ENCODE results near the gene ADAP1. TPM values are rescaled to one million over a fixed set of nuclear protein-coding genes. Genes with fewer than 3 reads are reported as not detected.
A peak's percentile ranks its signal among the peaks of the same experiment; 100 is the strongest.

Gene ADAP1
- total and polyA plus RNA-seq, 2 of the 13 experiments (the other 11 are each of a cell fraction or from before 2014, with no cell fraction given), result 10.5 to 24.6 TPM

DNA sequence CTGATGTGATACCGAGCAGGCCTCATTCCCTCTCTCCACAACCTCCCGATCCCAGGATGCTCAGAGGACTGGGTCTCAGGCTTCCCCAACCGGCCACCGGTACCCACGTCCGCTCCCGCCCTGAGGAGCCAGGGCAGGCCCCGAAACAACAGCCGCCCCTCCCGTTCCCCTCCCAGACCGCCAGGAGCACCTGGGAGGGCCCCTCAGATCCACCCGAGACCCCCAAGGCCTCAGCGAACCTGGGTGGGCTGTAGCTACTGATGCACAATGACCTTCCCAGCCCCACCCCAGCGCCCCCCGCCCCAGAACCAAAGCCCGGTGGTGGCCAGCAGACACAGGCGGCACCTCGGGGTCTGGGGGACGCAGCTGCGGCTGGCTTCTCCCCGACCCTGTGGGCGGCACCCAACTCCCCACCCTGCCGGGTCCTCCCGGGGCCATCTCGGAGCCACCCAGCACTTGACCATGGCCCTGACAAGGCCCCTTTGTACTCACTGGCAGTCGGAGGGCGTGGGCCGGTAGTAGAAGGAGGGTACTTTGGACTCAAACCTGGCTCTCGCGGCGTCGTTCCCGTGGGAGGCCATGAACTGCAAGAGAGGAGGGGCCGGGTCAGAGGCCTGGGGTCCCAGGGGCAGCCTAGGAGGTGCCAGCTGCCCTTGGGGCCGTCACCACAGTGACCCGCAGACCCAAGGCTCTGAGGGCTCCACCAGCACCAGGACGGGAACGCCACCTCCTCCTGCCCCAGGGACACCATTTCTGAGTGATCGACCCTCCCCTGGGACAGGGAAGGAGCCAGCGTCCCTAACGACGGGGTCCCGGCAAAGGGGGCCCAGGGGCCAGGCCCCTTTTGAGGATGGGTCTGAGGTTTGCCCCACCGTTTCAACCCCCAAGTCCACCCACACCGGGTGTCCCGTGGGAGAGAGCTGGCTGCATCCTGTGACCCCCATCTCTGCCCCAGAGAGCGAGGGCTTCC lies 28.1 kb downstream of the ADAP1 start (continued):
- TF ChIP-seq TERF1 (CRISPR knock-in tag; IDR thresholded peaks at IDR 0.05), result no peak
- no peak for TF ChIP-seq PLRG1 (conservative IDR thresholded peaks at IDR 0.05)
- TF ChIP-seq GABPB1 (CRISPR knock-in tag; IDR thresholded peaks at IDR 0.05), result peak; percentile 55
- no peak; the same call in 1 of the 2 replicates for TF ChIP-seq ZFP90 (CRISPR knock-in tag; IDR thresholded peaks at IDR 0.05; ENCODE audit: borderline replicate concordance)
- 0 out of 2 replicates have a peak, but pooled peaks have one; percentile 19 for TF ChIP-seq ELF1 (CRISPR knock-in tag; IDR thresholded peaks at IDR 0.05)
- no peak for TF ChIP-seq NBN (conservative IDR thresholded peaks at IDR 0.05)
- TF ChIP-seq ARID5B (CRISPR knock-in tag; IDR thresholded peaks at IDR 0.05), result peak; percentile 82
- peak; percentile 67; the same call in 1 of the 2 replicates for TF ChIP-seq AKAP8 (CRISPR knock-in tag; IDR thresholded peaks at IDR 0.05)
- peak; percentile 44; the same call in 1 of the 2 replicates for TF ChIP-seq DR1 (CRISPR knock-in tag; IDR thresholded peaks at IDR 0.05)
- TF ChIP-seq PAXIP1 (CRISPR knock-in tag; conservative IDR thresholded peaks at IDR 0.05), result peak; percentile 93
- TF ChIP-seq NAIF1 (CRISPR knock-in tag; IDR thresholded peaks at IDR 0.05; ENCODE audit: borderline replicate concordance), result 0 out of 2 replicates have a peak, but pooled peaks have one; percentile 46
- peak; percentile 43; the same call in 1 of the 2 replicates for TF ChIP-seq PPARG (CRISPR knock-in tag; conservative IDR thresholded peaks at IDR 0.05)
- TF ChIP-seq ZNF460 (CRISPR knock-in tag; IDR thresholded peaks at IDR 0.05; ENCODE audit: borderline replicate concordance), result peak; percentile 20; the same call in 1 of the 2 replicates
- TF ChIP-seq, protein P1, sequence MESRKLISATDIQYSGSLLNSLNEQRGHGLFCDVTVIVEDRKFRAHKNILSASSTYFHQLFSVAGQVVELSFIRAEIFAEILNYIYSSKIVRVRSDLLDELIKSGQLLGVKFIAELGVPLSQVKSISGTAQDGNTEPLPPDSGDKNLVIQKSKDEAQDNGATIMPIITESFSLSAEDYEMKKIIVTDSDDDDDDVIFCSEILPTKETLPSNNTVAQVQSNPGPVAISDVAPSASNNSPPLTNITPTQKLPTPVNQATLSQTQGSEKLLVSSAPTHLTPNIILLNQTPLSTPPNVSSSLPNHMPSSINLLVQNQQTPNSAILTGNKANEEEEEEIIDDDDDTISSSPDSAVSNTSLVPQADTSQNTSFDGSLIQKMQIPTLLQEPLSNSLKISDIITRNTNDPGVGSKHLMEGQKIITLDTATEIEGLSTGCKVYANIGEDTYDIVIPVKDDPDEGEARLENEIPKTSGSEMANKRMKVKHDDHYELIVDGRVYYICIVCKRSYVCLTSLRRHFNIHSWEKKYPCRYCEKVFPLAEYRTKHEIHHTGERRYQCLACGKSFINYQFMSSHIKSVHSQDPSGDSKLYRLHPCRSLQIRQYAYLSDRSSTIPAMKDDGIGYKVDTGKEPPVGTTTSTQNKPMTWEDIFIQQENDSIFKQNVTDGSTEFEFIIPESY (CRISPR knock-in tag; IDR thresholded peaks at IDR 0.05), result peak; percentile 22; the same call in 1 of the 2 replicates
- TF ChIP-seq, protein P2, sequence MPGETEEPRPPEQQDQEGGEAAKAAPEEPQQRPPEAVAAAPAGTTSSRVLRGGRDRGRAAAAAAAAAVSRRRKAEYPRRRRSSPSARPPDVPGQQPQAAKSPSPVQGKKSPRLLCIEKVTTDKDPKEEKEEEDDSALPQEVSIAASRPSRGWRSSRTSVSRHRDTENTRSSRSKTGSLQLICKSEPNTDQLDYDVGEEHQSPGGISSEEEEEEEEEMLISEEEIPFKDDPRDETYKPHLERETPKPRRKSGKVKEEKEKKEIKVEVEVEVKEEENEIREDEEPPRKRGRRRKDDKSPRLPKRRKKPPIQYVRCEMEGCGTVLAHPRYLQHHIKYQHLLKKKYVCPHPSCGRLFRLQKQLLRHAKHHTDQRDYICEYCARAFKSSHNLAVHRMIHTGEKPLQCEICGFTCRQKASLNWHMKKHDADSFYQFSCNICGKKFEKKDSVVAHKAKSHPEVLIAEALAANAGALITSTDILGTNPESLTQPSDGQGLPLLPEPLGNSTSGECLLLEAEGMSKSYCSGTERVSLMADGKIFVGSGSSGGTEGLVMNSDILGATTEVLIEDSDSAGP (CRISPR knock-in tag; IDR thresholded peaks at IDR 0.05; ENCODE audit: borderline replicate concordance), result peak; percentile 80; the same call in 1 of the 2 replicates
